Measurements from ENCODE around the gene CDKN2B. TPM values are rescaled to one million over a fixed set of nuclear protein-coding genes. Genes with fewer than 3 reads are reported as not detected.

CDKN2B gene
- polyA plus RNA-seq, 4 donors: 0.12 to 0.42 (median 0.27) TPM

DNA sequence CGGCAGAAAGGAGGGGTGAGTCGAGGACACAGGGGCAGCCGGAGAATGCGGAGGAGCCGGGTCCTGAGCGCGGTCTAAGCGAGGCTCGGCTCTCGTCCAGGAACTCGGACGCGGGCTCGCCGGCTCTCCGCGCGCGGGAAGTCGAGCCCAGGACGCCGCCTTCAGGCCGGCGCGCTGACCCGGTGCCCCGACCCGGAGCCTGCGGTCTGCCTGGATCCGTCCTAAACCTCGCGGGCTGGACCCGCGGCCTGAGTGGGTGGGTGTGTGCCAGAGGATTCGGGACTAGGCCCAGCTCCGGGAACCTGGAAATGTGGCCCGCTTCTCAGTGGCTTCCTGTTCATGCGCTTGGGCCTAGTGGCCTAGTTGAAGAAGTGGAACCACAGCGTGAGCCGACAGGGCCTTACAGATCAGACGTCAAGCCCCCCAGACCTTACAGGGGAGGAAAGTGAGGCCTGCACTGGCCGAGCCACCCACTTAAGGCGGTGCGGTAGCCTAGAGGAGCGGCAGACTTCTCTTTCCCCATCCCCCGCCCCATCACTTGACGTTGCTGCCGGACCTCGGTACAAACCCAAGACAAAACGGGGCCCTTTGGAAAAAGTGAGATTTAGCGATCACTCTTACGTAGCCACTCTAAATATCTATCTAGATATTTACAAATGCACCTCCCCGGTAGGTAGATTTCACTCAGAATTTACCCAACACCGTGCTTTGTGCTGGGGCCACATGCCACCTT is 13.3 kb downstream of the CDKN2B start:
- no peak for DNase-seq (ENCODE audit: low read depth in 4 of 4, low spot score in 3 of 4)

- DNase-seq (ENCODE audit: low read depth in 4 of 4, low spot score in 3 of 4): no peak
Observed at GRCh38 chr9:21995006-21995665, 14.0 kb downstream of the CDKN2B start.

GRCh38 chr9:21994556-21995005 is 14.5 kb downstream of the CDKN2B start, which contains the start of gene CDKN2B-AS1:
TSS of gene CDKN2B-AS1 (plus strand) at chr9:21994791.
- DNase-seq (ENCODE audit: low read depth in 4 of 4, low spot score in 3 of 4): no peak

- no peak for DNase-seq (ENCODE audit: low read depth in 4 of 4, low spot score in 3 of 4)
Observed at GRCh38 chr9:21993893-21994555, 15.1 kb downstream of the CDKN2B start, which contains the start of gene CDKN2A. TSS of gene CDKN2A (minus strand) at chr9:21994392.

DNA sequence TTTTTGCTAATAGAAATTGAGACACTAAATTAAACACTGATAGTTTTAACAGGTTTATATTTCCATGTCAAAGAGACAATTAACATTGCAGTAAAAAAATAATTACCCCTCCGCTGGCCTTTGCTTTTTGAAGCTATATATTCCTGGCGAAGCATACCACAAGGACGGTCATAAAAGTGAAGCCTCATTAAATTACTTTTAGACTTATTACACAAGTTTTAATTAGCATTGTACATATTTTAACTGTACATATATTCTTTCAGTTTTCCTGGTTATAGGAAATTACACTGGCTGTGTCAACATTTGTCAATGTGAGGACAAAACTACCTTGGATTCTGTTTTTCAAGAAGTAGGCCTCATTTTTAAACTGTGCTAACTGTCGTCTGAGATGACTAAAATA is 16.1 kb downstream of the CDKN2B start:
- DNase-seq (ENCODE audit: low read depth in 4 of 4, low spot score in 3 of 4): no peak

DNA sequence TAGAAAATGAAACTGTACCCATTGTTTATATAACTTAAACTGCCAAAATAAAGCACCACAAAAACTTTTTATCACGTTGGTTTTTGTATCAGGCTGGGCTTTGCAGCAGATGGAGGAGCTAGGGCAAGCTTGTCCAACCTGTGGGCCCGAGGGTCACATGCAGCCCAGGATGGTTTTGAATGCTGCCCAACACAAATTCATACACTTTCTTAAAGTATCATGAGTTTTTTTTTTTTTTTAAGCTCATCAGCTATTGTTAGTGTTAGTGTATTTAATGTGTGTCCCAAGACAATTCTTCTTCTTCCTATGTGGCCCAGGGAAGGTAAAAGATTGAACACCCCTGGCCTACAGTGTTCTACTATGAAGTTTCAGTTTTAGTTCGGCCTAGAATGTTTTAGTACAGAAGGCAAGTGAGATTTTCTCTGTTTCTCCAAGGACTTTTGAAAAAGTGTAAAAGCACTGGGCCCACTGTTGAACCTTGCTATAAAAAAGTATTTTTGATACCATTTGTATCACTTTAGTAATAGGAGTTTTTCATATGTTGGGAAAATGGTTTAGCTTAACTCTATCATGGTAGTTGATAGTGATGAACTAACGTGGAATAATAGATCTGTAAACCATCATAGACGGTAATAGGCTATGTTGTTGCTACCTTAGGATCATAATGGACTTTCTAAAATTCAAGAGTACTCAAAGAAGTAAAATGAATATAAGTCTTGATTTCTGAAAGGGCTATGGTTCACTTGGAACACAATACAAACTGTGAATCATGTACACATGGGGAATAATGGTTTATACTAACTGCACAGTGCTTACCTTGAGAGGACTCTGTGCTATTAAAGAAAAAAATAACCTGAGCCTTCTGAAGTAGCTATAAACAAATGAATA is 17.8 kb downstream of the CDKN2B start:
- no peak for DNase-seq (ENCODE audit: low read depth in 4 of 4, low spot score in 3 of 4)

- DNase-seq (ENCODE audit: low read depth in 4 of 4, low spot score in 3 of 4): no peak
Observed at GRCh38 chr9:21989440-21990189, 19.5 kb downstream of the CDKN2B start.

DNA sequence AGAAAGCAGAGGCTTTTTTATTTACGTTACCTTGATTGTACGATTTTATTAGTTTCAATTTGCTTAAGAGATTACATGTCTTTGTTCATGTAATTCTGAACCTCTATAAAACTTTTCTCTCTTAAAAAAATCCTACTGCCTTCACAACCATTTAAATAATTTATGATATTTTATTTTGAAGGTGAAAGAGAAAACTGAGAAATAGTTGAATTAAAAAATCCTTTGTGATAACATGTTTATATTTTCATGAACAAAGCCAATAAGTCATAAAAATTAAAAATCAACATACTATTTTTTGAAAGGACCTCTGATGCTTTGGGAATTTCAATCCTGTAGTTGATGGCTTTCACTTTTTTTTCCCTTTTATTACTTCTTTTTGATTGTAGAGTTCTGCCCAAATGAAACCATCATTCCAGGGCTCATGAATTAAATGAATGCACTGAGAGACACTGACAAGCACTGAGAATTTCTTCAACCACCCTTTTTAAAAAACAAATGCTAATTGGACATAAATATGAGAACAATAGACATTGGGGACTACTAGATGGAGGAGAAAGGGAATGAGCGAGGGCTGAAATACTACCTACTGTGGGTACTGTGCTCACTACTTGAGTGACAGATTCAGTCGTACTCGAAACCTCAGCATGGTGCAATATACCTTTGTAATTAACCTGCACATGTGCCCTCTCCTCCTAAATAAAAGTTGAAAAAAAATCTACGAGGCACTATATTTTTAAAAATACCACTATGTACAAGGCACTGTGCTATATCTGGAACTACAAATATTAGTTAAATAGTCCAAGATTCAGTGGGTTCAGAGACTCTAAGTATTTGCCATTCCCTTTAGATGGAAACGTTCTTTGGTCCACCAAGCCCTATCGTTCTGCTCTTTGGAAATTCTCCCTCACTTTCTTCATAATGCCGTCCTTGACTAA is 20.8 kb downstream of the CDKN2B start:
- no peak for DNase-seq (ENCODE audit: low read depth in 4 of 4, low spot score in 3 of 4)

- DNase-seq (ENCODE audit: low read depth in 4 of 4, low spot score in 3 of 4): no peak
Observed at GRCh38 chr9:21985964-21986667, 23.0 kb downstream of the CDKN2B start.

DNA sequence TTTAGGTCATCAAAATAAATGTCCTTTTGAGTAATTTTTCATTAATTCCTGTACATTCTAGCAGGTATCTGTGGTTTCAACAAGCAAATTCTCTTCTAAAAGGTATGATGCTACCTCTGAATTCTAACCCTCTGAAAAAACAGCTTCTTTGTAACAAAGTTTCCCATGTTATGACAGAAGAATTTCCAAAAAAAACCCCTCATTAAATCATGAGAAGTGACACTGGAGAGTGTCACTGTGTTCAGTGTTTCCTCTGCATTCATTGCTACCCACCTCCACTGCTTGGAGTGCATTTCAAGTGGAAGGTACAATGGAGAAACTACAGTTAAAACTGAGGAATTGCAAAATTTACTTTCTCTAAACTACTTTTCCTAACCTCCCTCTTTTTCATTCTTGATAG is 25.0 kb downstream of the CDKN2B start:
- no peak for DNase-seq (ENCODE audit: low read depth in 4 of 4, low spot score in 3 of 4)

DNA sequence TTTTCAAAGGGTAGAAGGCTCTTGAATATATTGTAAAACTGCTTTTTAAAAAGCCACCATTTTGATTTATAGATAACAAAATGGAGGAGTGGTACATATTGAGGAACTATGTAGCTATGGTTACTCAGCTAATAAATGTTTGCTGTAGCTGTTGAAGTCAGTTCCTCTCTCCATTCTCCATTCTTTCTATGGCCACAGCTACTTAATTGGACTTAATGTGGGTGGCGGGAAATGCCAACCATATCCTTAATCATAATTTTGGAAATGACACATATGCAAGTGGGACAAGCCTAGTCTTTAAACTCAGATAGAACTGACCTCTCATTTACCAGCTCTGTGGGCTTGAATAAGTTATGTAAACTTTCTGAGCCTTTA is 25.6 kb downstream of the CDKN2B start:
- no peak for DNase-seq (ENCODE audit: low read depth in 4 of 4, low spot score in 3 of 4)

DNA sequence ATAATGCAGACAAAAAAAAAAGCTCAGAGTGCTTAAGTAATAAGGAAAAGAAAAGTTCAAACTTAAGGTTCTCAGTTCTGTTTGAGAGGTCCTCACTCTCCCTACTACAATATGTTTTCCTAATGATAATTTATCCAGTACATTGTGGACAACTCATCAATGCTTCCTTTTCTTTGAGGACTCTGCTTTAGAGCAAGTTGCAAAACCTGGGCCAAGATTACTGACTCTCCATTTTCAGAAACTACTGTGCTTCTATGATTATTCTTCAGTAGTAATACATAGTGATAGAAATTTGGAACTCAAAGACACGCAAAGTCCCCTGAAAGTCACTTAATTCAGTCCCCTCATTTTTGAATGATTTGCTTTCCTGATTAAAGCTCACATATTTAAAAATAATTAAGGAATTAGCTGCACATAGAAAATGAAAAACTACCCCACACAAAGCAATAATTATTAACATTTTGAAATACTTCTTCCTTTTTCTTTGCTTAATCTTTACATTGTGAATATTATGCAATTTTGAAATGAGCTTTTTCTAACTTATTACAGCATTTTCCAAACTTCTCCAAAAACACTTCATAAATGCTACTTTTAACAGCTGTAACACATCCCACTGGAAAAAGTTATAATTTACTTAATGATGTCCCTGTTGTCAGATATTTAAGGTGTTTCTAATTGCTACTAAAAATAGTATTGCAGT is 26.1 kb downstream of the CDKN2B start:
- no peak for DNase-seq (ENCODE audit: low read depth in 4 of 4, low spot score in 3 of 4)

- no peak for DNase-seq (ENCODE audit: low read depth in 4 of 4, low spot score in 3 of 4)
Observed at GRCh38 chr9:21982391-21982790, 26.7 kb downstream of the CDKN2B start.

- DNase-seq (ENCODE audit: low read depth in 4 of 4, low spot score in 3 of 4): no peak
Observed at GRCh38 chr9:21976334-21976875, 32.7 kb downstream of the CDKN2B start.

- no peak for DNase-seq (ENCODE audit: low read depth in 4 of 4, low spot score in 3 of 4)
Observed at GRCh38 chr9:21974722-21975409, 34.2 kb downstream of the CDKN2B start.

DNA sequence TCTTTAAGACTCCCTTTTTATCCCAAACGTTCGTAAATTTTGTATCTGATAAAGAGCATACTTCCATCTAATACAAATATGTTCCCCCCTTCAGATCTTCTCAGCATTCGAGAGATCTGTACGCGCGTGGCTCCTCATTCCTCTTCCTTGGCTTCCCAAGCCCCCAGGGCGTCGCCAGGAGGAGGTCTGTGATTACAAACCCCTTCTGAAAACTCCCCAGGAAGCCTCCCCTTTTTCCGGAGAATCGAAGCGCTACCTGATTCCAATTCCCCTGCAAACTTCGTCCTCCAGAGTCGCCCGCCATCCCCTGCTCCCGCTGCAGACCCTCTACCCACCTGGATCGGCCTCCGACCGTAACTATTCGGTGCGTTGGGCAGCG is 34.8 kb downstream of the CDKN2B start:
- DNase-seq (ENCODE audit: low read depth in 4 of 4, low spot score in 3 of 4): no peak

DNA sequence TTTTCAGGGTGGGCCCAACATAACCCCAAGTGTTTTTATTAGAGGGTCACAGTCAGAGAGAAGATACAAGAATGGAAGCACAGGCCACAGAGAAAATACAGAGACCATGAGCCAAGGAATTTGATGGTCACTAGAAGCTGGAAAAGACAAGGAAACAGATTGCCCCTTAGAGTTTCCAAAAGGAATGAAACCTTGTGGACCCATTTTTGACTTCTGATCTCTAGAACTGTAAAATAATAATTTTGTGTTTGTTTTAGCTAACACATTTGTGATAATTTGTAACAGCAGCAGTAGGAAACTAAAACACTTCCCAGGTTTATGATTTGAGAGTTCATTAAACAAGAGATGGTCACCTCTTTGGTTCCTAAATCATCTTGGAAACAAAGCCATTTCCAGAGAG is 36.7 kb downstream of the CDKN2B start:
- no peak for DNase-seq (ENCODE audit: low read depth in 4 of 4, low spot score in 3 of 4)
